ENCODE results near the gene NFX1.

Gene NFX1

GRCh38 chr9:33289936-33290246 is 425 bp upstream of the NFX1 start:
- Histone ChIP-seq H3K9me3 (ENCODE audit: control insufficient read depth, insufficient read depth, low read depth, low read length) (no peaks in the 10 kb centered on the region), H3K27ac (ENCODE audit: low read depth, low read length) (peak overlapping the region; percentile 97), H3K4me1 (ENCODE audit: control insufficient read depth, insufficient read depth, low read length) (peaks cover 4% of the 10 kb centered on the region; the same call in 1 of the 2 replicates), H3K9ac (ENCODE audit: low read length) (peak overlapping the region; percentile 99), H3K36me3 (ENCODE audit: control insufficient read depth, insufficient read depth, low read length) (peaks cover 28% of the 10 kb centered on the region), H3K4me3 (ENCODE audit: low read depth, low read length) (peak overlapping the region; percentile 95), H3K27me3 (ENCODE audit: control insufficient read depth, insufficient read depth, low read length) (no peaks in the 10 kb centered on the region)

DNA sequence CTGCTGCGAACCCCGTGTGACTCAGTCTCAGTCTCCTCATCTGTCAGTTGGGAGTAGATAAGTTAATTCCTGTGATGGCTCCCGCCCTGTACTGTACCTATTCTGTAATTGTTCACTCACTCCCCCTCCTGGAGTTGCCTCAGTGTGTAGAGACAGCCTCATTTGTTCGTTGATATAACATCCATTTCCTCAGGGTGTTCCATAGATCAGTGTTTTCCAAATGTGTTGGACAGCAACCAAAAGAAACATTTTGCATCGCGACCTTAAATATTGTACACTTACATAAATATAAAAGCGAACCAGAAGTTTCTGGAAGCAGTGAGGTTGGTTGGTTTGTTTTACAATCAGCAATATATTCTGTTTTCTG is 698 bp downstream of the NFX1 start:
- Histone ChIP-seq H3K4me1 (ENCODE audit: control insufficient read depth, insufficient read depth, low read length) (peaks cover 4% of the 10 kb centered on the region; the same call in 1 of the 2 replicates), H3K4me3 (ENCODE audit: low read depth, low read length) (peak overlapping the region; percentile 95), H3K36me3 (ENCODE audit: control insufficient read depth, insufficient read depth, low read length) (peaks cover 40% of the 10 kb centered on the region), H3K27ac (ENCODE audit: low read depth, low read length) (peak overlapping the region; percentile 97), H3K9me3 (ENCODE audit: control insufficient read depth, insufficient read depth, low read depth, low read length) (no peaks in the 10 kb centered on the region), H3K27me3 (ENCODE audit: control insufficient read depth, insufficient read depth, low read length) (no peaks in the 10 kb centered on the region), H3K9ac (ENCODE audit: low read length) (peak overlapping the region; percentile 99)

- Histone ChIP-seq H3K36me3 (ENCODE audit: control insufficient read depth, insufficient read depth, low read length) (peaks cover 49% of the 10 kb centered on the region), H3K27ac (ENCODE audit: low read depth, low read length) (no peak overlapping the region), H3K4me1 (ENCODE audit: control insufficient read depth, insufficient read depth, low read length) (peaks cover 4% of the 10 kb centered on the region; the same call in 1 of the 2 replicates), H3K4me3 (ENCODE audit: low read depth, low read length) (0 out of 2 replicates have a peak overlapping the region, but pooled peaks have one; percentile 8), H3K9ac (ENCODE audit: low read length) (no peak overlapping the region), H3K9me3 (ENCODE audit: control insufficient read depth, insufficient read depth, low read depth, low read length) (no peaks in the 10 kb centered on the region), H3K27me3 (ENCODE audit: control insufficient read depth, insufficient read depth, low read length) (no peaks in the 10 kb centered on the region)
These were observed 1.6 kb downstream of the NFX1 start for GRCh38 chr9:33291901-33292300.

- H3K9ac ChIP-seq (ENCODE audit: low read length), result no peak overlapping the region
- H3K4me3 ChIP-seq (ENCODE audit: low read depth, low read length), result no peak overlapping the region
- peaks cover 4% of the 10 kb centered on the region; the same call in 1 of the 2 replicates for H3K4me1 ChIP-seq (ENCODE audit: control insufficient read depth, insufficient read depth, low read length)
- no peak overlapping the region for H3K27ac ChIP-seq (ENCODE audit: low read depth, low read length)
- no peaks in the 10 kb centered on the region for H3K9me3 ChIP-seq (ENCODE audit: control insufficient read depth, insufficient read depth, low read depth, low read length)
- no peaks in the 10 kb centered on the region for H3K27me3 ChIP-seq (ENCODE audit: control insufficient read depth, insufficient read depth, low read length)
- peaks cover 67% of the 10 kb centered on the region for H3K36me3 ChIP-seq (ENCODE audit: control insufficient read depth, insufficient read depth, low read length)
These were observed 3.5 kb downstream of the NFX1 start for GRCh38 chr9:33293782-33294181.

- Histone ChIP-seq H3K27me3 (ENCODE audit: control insufficient read depth, insufficient read depth, low read length) (no peaks in the 10 kb centered on the region), H3K36me3 (ENCODE audit: control insufficient read depth, insufficient read depth, low read length) (peaks cover 78% of the 10 kb centered on the region), H3K4me3 (ENCODE audit: low read depth, low read length) (no peak overlapping the region), H3K27ac (ENCODE audit: low read depth, low read length) (no peak overlapping the region), H3K9ac (ENCODE audit: low read length) (no peak overlapping the region), H3K9me3 (ENCODE audit: control insufficient read depth, insufficient read depth, low read depth, low read length) (no peaks in the 10 kb centered on the region), H3K4me1 (ENCODE audit: control insufficient read depth, insufficient read depth, low read length) (peaks cover 4% of the 10 kb centered on the region; the same call in 1 of the 2 replicates)
These were observed 4.5 kb downstream of the NFX1 start for GRCh38 chr9:33294670-33295432.

- H3K27ac ChIP-seq (ENCODE audit: low read depth, low read length), result no peak overlapping the region
- no peak overlapping the region for H3K4me3 ChIP-seq (ENCODE audit: low read depth, low read length)
- peaks cover 4% of the 10 kb centered on the region; the same call in 1 of the 2 replicates for H3K4me1 ChIP-seq (ENCODE audit: control insufficient read depth, insufficient read depth, low read length)
- H3K36me3 ChIP-seq (ENCODE audit: control insufficient read depth, insufficient read depth, low read length), result peaks cover 84% of the 10 kb centered on the region
- H3K9me3 ChIP-seq (ENCODE audit: control insufficient read depth, insufficient read depth, low read depth, low read length), result no peaks in the 10 kb centered on the region
- no peak overlapping the region for H3K9ac ChIP-seq (ENCODE audit: low read length)
- H3K27me3 ChIP-seq (ENCODE audit: control insufficient read depth, insufficient read depth, low read length), result no peaks in the 10 kb centered on the region
These were observed 5.3 kb downstream of the NFX1 start for GRCh38 chr9:33295571-33295970.

DNA sequence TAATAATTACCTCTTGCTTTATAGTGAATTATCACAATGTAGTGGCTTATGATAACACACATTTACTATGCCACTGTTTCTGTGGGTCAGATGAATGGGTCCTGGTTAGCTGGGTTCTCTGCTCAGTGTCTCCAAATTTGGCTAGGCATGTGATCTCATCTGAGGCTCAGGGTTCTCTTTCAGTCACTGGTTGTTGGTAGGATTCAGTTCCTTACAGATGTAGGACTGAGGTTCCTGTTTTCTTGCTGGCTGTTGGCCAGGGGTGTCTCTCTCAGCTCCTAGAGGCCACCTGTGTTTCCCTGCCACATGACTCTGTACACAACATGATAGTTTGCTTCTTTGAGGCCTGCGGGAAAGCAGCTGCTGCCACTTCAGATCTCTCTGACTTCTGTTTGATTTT is 7.1 kb downstream of the NFX1 start:
- Histone ChIP-seq H3K27me3 (ENCODE audit: control insufficient read depth, insufficient read depth, low read length) (no peaks in the 10 kb centered on the region), H3K36me3 (ENCODE audit: control insufficient read depth, insufficient read depth, low read length) (peaks cover 94% of the 10 kb centered on the region), H3K4me3 (ENCODE audit: low read depth, low read length) (no peak overlapping the region), H3K27ac (ENCODE audit: low read depth, low read length) (no peak overlapping the region), H3K9me3 (ENCODE audit: control insufficient read depth, insufficient read depth, low read depth, low read length) (no peaks in the 10 kb centered on the region), H3K9ac (ENCODE audit: low read length) (no peak overlapping the region), H3K4me1 (ENCODE audit: control insufficient read depth, insufficient read depth, low read length) (no peaks in the 10 kb centered on the region)

DNA sequence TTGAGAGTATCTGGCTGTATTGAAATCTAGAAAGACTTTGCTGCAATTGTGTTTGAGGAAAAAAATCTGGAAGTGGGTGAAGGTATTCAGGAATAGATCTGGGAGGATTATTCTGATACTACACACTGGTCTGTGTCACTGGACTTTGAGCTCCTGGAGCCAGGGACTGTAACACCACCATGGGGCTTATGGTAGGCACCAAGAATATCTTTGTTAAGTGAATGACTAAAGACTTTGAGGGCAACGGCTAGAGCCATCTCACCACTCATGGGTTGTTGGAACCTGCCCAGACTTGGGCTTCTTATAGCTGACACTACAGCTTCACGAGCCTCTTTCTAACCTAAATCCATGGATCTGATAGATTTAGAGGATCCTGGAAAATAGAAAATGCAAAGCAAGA is 10.2 kb downstream of the NFX1 start:
- Histone ChIP-seq H3K9me3 (ENCODE audit: control insufficient read depth, insufficient read depth, low read depth, low read length) (no peaks in the 10 kb centered on the region), H3K36me3 (ENCODE audit: control insufficient read depth, insufficient read depth, low read length) (peaks cover 98% of the 10 kb centered on the region), H3K27me3 (ENCODE audit: control insufficient read depth, insufficient read depth, low read length) (no peaks in the 10 kb centered on the region), H3K27ac (ENCODE audit: low read depth, low read length) (no peak overlapping the region), H3K9ac (ENCODE audit: low read length) (no peak overlapping the region), H3K4me1 (ENCODE audit: control insufficient read depth, insufficient read depth, low read length) (no peaks in the 10 kb centered on the region), H3K4me3 (ENCODE audit: low read depth, low read length) (no peak overlapping the region)

DNA sequence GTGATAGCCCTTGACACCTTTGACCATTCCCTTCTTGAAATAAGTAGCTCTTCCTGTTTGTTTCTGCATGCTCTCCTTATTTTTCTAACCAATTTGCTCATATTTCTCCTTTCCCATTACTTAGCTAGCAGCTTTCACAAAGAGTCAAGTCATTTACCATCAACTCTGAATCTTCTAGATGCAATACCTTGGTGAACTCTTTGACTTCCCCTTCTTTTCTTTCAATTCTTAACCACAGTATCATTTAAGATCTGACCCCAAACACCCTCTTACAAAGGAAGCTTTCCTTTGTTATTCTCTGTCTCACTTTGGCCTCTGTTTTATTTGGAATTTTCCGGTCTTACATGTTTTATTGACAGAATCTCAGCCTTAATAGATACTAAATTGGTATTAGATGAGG is 14.0 kb downstream of the NFX1 start:
- no peaks in the 10 kb centered on the region for H3K9me3 ChIP-seq (ENCODE audit: control insufficient read depth, insufficient read depth, low read depth, low read length)
- H3K4me1 ChIP-seq (ENCODE audit: control insufficient read depth, insufficient read depth, low read length), result no peaks in the 10 kb centered on the region
- H3K27me3 ChIP-seq (ENCODE audit: control insufficient read depth, insufficient read depth, low read length), result no peaks in the 10 kb centered on the region
- H3K9ac ChIP-seq (ENCODE audit: low read length), result no peak overlapping the region
- H3K27ac ChIP-seq (ENCODE audit: low read depth, low read length), result no peak overlapping the region
- H3K4me3 ChIP-seq (ENCODE audit: low read depth, low read length), result no peak overlapping the region
- peaks cover 98% of the 10 kb centered on the region for H3K36me3 ChIP-seq (ENCODE audit: control insufficient read depth, insufficient read depth, low read length)

GRCh38 chr9:33306037-33306436 is 15.7 kb downstream of the NFX1 start:
- H3K27me3 ChIP-seq (ENCODE audit: control insufficient read depth, insufficient read depth, low read length), result no peaks in the 10 kb centered on the region
- H3K9ac ChIP-seq (ENCODE audit: low read length), result no peak overlapping the region
- H3K4me3 ChIP-seq (ENCODE audit: low read depth, low read length), result no peak overlapping the region
- H3K4me1 ChIP-seq (ENCODE audit: control insufficient read depth, insufficient read depth, low read length), result no peaks in the 10 kb centered on the region
- H3K27ac ChIP-seq (ENCODE audit: low read depth, low read length), result no peak overlapping the region
- no peaks in the 10 kb centered on the region for H3K9me3 ChIP-seq (ENCODE audit: control insufficient read depth, insufficient read depth, low read depth, low read length)
- H3K36me3 ChIP-seq (ENCODE audit: control insufficient read depth, insufficient read depth, low read length), result peaks cover 99% of the 10 kb centered on the region

GRCh38 chr9:33307067-33307466 is 16.8 kb downstream of the NFX1 start:
- Histone ChIP-seq H3K9me3 (ENCODE audit: control insufficient read depth, insufficient read depth, low read depth, low read length) (no peaks in the 10 kb centered on the region), H3K27ac (ENCODE audit: low read depth, low read length) (no peak overlapping the region), H3K4me1 (ENCODE audit: control insufficient read depth, insufficient read depth, low read length) (no peaks in the 10 kb centered on the region), H3K27me3 (ENCODE audit: control insufficient read depth, insufficient read depth, low read length) (no peaks in the 10 kb centered on the region), H3K4me3 (ENCODE audit: low read depth, low read length) (no peak overlapping the region), H3K9ac (ENCODE audit: low read length) (no peak overlapping the region), H3K36me3 (ENCODE audit: control insufficient read depth, insufficient read depth, low read length) (peaks cover 98% of the 10 kb centered on the region)
